Epithelial cell of proximal tubule (primary cell): ENCODE results near the gene OR9K2. TPM values are rescaled to one million over a fixed set of nuclear protein-coding genes. Genes with fewer than 3 reads are reported as not detected.
"Not testable (repeated sequence)": the region's sequence is repeated elsewhere in the genome, so short reads cannot be mapped to it uniquely, and the experiment has no call there.

ENCODE experiments used
- DNase-seq: peaks from one replicate; pipeline ENCODE4 v3.0.0-alpha.2; 2011; ENCODE audit warnings: low read depth
- H3K4me3 ChIP-seq: 2 replicates; pipeline ENCODE4 v1.5.1; 2011; ENCODE audit warnings: low read depth, mild to moderate bottlenecking, low read length
- total RNA-seq: library from RNA; depleted of rRNA; stranded (reverse); fragments of >200 nt; gene quantifications from 2 replicates; pipeline ENCODE4 v1.2.3, GENCODE V29; 2015
- TF ChIP-seq, protein P1 (sequence below): conservative IDR thresholded peaks from 2 replicates; pipeline ENCODE4 v1.5.1; 2012; ENCODE audit warnings: low read depth, mild to moderate bottlenecking, low read length

The OR9K2 gene
- total RNA-seq, 1 donor from 2014 or later = not detected

GRCh38 chr12:55171445-55171844 is 45.2 kb downstream of the OR9K2 start:
- no peak overlapping the region for H3K4me3 ChIP-seq
- TF ChIP-seq, protein P1, sequence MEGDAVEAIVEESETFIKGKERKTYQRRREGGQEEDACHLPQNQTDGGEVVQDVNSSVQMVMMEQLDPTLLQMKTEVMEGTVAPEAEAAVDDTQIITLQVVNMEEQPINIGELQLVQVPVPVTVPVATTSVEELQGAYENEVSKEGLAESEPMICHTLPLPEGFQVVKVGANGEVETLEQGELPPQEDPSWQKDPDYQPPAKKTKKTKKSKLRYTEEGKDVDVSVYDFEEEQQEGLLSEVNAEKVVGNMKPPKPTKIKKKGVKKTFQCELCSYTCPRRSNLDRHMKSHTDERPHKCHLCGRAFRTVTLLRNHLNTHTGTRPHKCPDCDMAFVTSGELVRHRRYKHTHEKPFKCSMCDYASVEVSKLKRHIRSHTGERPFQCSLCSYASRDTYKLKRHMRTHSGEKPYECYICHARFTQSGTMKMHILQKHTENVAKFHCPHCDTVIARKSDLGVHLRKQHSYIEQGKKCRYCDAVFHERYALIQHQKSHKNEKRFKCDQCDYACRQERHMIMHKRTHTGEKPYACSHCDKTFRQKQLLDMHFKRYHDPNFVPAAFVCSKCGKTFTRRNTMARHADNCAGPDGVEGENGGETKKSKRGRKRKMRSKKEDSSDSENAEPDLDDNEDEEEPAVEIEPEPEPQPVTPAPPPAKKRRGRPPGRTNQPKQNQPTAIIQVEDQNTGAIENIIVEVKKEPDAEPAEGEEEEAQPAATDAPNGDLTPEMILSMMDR = no peak
- no peak for DNase-seq

- not testable (repeated sequence) for DNase-seq, H3K4me3 ChIP-seq
Measured at GRCh38 chr12:55171846-55172245, 45.6 kb downstream of the OR9K2 start.

- H3K4me3 ChIP-seq = no peak overlapping the region
- TF ChIP-seq, protein P1 = no peak
- no peak for DNase-seq
Measured at GRCh38 chr12:55172686-55173085, 46.5 kb downstream of the OR9K2 start.

GRCh38 chr12:55173456-55173855 is 47.2 kb downstream of the OR9K2 start:
- no peak overlapping the region for H3K4me3 ChIP-seq
- TF ChIP-seq, protein P1 = no peak
- no peak for DNase-seq

Other genes starting within 250 kb of the OR9K2 start
- not detected in 2 replicates for gene TESPA1, start 141.6 kb upstream of the OR9K2 start, total RNA-seq
- not detected in 2 replicates for gene NEUROD4, start 106.4 kb upstream of the OR9K2 start, total RNA-seq
- gene OR10A7, start 94.6 kb downstream of the OR9K2 start, total RNA-seq = not detected in 2 replicates
- not detected in 2 replicates for gene OR6C74, start 118.2 kb downstream of the OR9K2 start, total RNA-seq
- gene OR6C6, start 170.2 kb downstream of the OR9K2 start, total RNA-seq = not detected in 2 replicates
- not detected in 2 replicates for gene OR6C1, start 187.9 kb downstream of the OR9K2 start, total RNA-seq
- gene OR6C3, start 204.3 kb downstream of the OR9K2 start, total RNA-seq = not detected in 2 replicates
- 0.29 TPM in 1 of 2 replicates, not detected in the other for gene OR6C75, start 236.6 kb downstream of the OR9K2 start, total RNA-seq